CD4-positive, alpha-beta T cell (primary cell): Measurements from ENCODE around the gene NR1H2. TPM values are rescaled to one million over a fixed set of nuclear protein-coding genes. Genes with fewer than 3 reads are reported as not detected.

Experiments used
- ATAC-seq: fragments of 200-7000 bp; cut with Tn5 transposase; one replicate; pipeline ENCODE4 v1.10.0; 2022; ENCODE audit warnings: mild to moderate bottlenecking; ENCODE audit not compliant: poor library complexity
- CTCF ChIA-PET: fragments of 350-600 bp; sonication (Branson Sonifier 250); formaldehyde crosslinking; loops from one replicate; lab custom pipeline; 2021; ENCODE audit warnings: antibody characterized with exemption, inconsistent platforms; lab: Charles Lee
- POLR2A ChIA-PET: fragments of 350-600 bp; sonication (Branson Sonifier 250); formaldehyde crosslinking; loops from one replicate; lab custom pipeline; 2021; ENCODE audit warnings: antibody characterized with exemption, inconsistent platforms; lab: Charles Lee
- DNase-seq, 14 experiments: peaks; one replicate each; pipeline ENCODE4 v3.0.0-alpha.2; 2013 to 2020; ENCODE audit warnings: mixed read lengths in 2 of 14
- H3K27ac ChIP-seq, 2 donors: one replicate each; pipeline versions ENCODE4 v1.5.1 to v1.7.0; 2013; ENCODE audit warnings: low read length in 2 of 2, low read depth in 1 of 2, mild to moderate bottlenecking in 1 of 2
- H3K27me3 ChIP-seq, 2 experiments: 1 replicate in 1 of 2; 2 replicates in 1 of 2; pipeline versions ENCODE4 v1.6.1 to v1.7.0; 2013; ENCODE audit warnings: low read length in 2 of 2, control low read depth in 1 of 2, mild to moderate bottlenecking in 1 of 2, moderate library complexity in 1 of 2; ENCODE audit not compliant: insufficient read depth in 2 of 2, control insufficient read depth in 1 of 2
- H3K36me3 ChIP-seq: one replicate; pipeline ENCODE4 v1.6.1; 2013; ENCODE audit warnings: low read length, control low read depth; ENCODE audit not compliant: insufficient read depth
- H3K4me1 ChIP-seq: one replicate; pipeline ENCODE4 v1.6.1; 2013; ENCODE audit warnings: low read length, control low read depth; ENCODE audit not compliant: insufficient read depth
- H3K4me3 ChIP-seq: one replicate; pipeline ENCODE4 v1.5.1; 2013; ENCODE audit warnings: mild to moderate bottlenecking, low read length, moderate library complexity
- H3K9me3 ChIP-seq, 2 experiments: 1 replicate in 1 of 2; 2 replicates in 1 of 2; pipeline versions ENCODE4 v1.6.1 to v1.7.0; 2013; ENCODE audit warnings: low read length in 2 of 2, mild to moderate bottlenecking in 2 of 2, control low read depth in 1 of 2, moderate library complexity in 1 of 2; ENCODE audit not compliant: control insufficient read depth in 1 of 2, insufficient read depth in 1 of 2
- H3K27ac Mint-ChIP-seq: one replicate; pipeline ENCODE4 v1.8.0; 2020; ENCODE audit warnings: mixed read lengths
- H3K27me3 Mint-ChIP-seq: one replicate; pipeline ENCODE4 v1.8.0; 2021; ENCODE audit warnings: mixed read lengths
- H3K36me3 Mint-ChIP-seq: one replicate; pipeline ENCODE4 v1.8.0; 2021; ENCODE audit warnings: low read depth, mixed read lengths
- H3K4me1 Mint-ChIP-seq: one replicate; pipeline ENCODE4 v1.8.0; 2021; ENCODE audit warnings: low read depth, mixed read lengths
- H3K4me3 Mint-ChIP-seq: one replicate; pipeline ENCODE4 v1.8.0; 2020; ENCODE audit warnings: mild to moderate bottlenecking, mixed read lengths
- H3K9me3 Mint-ChIP-seq: one replicate; pipeline ENCODE4 v1.8.0; 2020; ENCODE audit warnings: mixed read lengths
- intact Hi-C, 2 experiments: fragments of 100-400 bp; cut with DNase I in 1 of 2; cut with micrococcal nuclease in 1 of 2; formaldehyde crosslinking; loops; one replicate each; pipeline versions ENCODE4 v1.15.1 to v1.9.0; 2023 to 2025; cut with DNase I, micrococcal nuclease
- total RNA-seq, 174 experiments: library from RNA in 2 of 174; stranded (reverse) in 2 of 174; gene quantifications; one replicate each; pipeline ENCODE4 v1.2.3 and lab custom pipeline; 2021 to 2026
- TF ChIP-seq, protein P1 (sequence below): fragments of 200-600 bp; IDR thresholded peaks from one replicate; pipeline ENCODE4 v1.8.0; 2022; ENCODE audit warnings: antibody characterized with exemption, mild to moderate bottlenecking

The NR1H2 gene
- total RNA-seq, 2 experiments from 2014 or later: 261 to 265 TPM

DNA sequence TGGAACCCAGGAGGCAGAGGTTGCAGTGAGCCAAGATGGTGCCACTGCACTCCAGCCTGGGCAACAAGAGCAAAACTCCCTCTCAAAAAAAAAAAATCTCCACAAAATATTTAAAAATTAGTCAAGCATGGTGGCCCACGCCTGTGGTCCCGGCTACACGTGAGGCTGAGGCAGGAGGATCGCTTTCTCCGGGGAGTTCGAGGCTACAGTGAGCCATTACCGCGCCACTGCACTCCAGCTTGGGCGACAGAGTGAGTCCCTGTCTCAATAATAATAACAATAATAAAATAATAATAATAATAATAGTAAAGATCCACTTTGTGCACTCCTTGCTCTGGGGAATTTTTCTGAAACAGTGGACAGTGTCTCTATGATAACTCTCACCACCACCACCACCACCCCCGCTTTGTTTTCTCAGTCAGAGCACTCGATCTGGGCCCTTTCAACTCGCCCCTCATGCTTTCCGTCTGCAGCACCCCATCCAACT, 19.5 kb upstream of the NR1H2 start:
- peak overlapping the region; percentile 94 for H3K4me3 Mint-ChIP-seq
- POLR2A ChIA-PET: interaction anchor here (0.6 to 2.8 kb wide), 15 partner anchors 10 to 565 kb away, joined by 3 to 43 read pairs (median 7); partner anchors contain the start of genes JOSD2, KCNC3, NAPSA and NR1H2
- DNase-seq: no peak

DNA sequence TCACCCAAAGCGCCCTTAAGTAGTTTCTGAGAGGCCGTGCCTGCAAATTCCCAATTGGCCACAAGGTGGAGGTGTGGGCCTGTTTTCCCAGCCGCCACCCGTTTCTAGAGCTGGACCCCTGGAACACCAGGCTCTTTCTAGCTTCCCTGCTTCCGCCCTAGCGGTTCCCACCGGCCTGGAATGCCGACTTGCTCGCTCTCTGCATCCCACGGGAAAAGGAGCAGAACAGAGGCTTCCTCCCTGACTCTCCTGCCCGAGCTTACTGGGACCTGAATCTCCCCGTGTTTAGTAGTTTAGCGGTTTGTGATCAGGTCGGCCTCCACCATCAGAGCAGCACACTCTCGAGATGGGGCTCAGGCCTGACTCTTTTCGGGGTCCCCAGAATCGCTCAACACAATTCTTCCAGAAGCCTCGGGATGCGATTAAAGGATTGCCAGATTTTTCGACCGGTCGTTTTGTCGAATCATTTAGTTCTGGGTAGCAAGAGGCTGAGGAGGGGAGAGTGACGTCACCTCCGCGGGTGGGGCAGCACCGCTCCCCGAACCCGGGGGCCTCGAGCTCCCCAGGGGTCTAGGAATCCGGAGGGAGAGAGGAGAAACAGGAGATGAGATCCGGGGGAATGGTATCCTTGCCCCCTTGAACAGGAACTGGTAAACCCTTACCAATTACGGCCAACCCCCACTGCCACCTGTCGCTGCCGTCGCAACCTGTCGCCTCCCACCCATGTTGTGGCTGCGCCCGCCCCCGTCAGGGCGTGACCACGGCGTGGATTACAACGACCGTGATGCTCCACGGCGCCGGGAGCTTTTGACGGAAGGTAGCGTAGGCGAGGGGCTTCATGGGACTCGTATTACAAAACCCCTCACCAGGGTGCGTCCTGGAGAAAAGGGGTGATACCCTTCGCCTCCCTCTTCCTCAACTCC, 18.8 kb upstream of the NR1H2 start:
- TF ChIP-seq, protein P1, sequence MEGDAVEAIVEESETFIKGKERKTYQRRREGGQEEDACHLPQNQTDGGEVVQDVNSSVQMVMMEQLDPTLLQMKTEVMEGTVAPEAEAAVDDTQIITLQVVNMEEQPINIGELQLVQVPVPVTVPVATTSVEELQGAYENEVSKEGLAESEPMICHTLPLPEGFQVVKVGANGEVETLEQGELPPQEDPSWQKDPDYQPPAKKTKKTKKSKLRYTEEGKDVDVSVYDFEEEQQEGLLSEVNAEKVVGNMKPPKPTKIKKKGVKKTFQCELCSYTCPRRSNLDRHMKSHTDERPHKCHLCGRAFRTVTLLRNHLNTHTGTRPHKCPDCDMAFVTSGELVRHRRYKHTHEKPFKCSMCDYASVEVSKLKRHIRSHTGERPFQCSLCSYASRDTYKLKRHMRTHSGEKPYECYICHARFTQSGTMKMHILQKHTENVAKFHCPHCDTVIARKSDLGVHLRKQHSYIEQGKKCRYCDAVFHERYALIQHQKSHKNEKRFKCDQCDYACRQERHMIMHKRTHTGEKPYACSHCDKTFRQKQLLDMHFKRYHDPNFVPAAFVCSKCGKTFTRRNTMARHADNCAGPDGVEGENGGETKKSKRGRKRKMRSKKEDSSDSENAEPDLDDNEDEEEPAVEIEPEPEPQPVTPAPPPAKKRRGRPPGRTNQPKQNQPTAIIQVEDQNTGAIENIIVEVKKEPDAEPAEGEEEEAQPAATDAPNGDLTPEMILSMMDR: peak; percentile 92
- H3K4me3 Mint-ChIP-seq: peak overlapping the region; percentile 94
- Histone ChIP-seq H3K4me3 (peak overlapping the region; percentile 62), H3K36me3 (no peaks in the 10 kb centered on the region), H3K9me3 (peaks cover 0 to 4% of the 10 kb centered on the region in 2 experiments), H3K27me3 (no peaks in the 10 kb centered on the region), H3K27ac (peak overlapping the region; percentile 94 to 96), H3K4me1 (peaks cover 34% of the 10 kb centered on the region)
- peaks cover 7% of the 10 kb centered on the region for H3K36me3 Mint-ChIP-seq
- peak; percentile 84 for ATAC-seq
- H3K27me3 Mint-ChIP-seq: no peaks in the 10 kb centered on the region
- intact Hi-C loops: loop anchor here (1.0 to 5.0 kb wide), 7 partner anchors 24 to 565 kb away; partner anchors contain the start of gene POLD1 (in 1 of the 2)
- H3K4me1 Mint-ChIP-seq: peaks cover 51% of the 10 kb centered on the region
- H3K9me3 Mint-ChIP-seq: no peaks in the 10 kb centered on the region
- peak; percentile 73 to 94 (median 85) for DNase-seq
- peak overlapping the region; percentile 98 for H3K27ac Mint-ChIP-seq
- CTCF ChIA-PET: interaction anchor here (0.5 to 2.7 kb wide), 16 partner anchors 8 to 426 kb away, joined by 3 to 28 read pairs (median 4); partner anchors contain the start of genes JOSD2, KCNC3, NAPSA and NR1H2
- POLR2A ChIA-PET: interaction anchor here (0.6 to 2.8 kb wide), 23 partner anchors 10 to 565 kb away, joined by 3 to 43 read pairs (median 6); partner anchors contain the start of genes GARIN5A, JOSD2, KCNC3 and NAPSA

More for the DNA sequence above, 19.5 kb upstream of the NR1H2 start:
- no peaks in the 10 kb centered on the region for H3K36me3 ChIP-seq
- CTCF ChIA-PET: interaction anchor here (0.7 to 2.7 kb wide), 12 partner anchors 8 to 199 kb away, joined by 3 to 28 read pairs (median 5); partner anchors contain the start of genes JOSD2, KCNC3, NAPSA and NR1H2
- intact Hi-C loops: loop anchor here (1.0 to 5.0 kb wide), 7 partner anchors 23 to 566 kb away; partner anchors contain the start of gene POLD1 (in 1 of the 2)
- TF ChIP-seq, protein P1: no peak
- Mint-ChIP-seq H3K9me3 (no peaks in the 10 kb centered on the region), H3K27me3 (no peaks in the 10 kb centered on the region), H3K27ac (peak overlapping the region; percentile 98), H3K4me1 (peaks cover 44% of the 10 kb centered on the region), H3K36me3 (peaks cover 7% of the 10 kb centered on the region)
- H3K27me3 ChIP-seq: no peaks in the 10 kb centered on the region
- H3K9me3 ChIP-seq: peaks cover 0 to 4% of the 10 kb centered on the region in 2 experiments
- peak overlapping the region in 1 of 2 donors; percentile 94 for H3K27ac ChIP-seq
- ATAC-seq: no peak
- H3K4me1 ChIP-seq: peaks cover 34% of the 10 kb centered on the region
- peak overlapping the region; percentile 62 for H3K4me3 ChIP-seq
